DOHH2 (cell line): ENCODE measurements around the gene MYH8.

Source experiments
- EZH2phosphoT487 ChIP-seq: fragments of 200-600 bp; sonication (generic); IDR thresholded peaks from 2 replicates; pipeline ENCODE4 v1.6.1; 2017; ENCODE audit warnings: borderline replicate concordance, mild to moderate bottlenecking, antibody characterized with exemption, low read length, moderate library complexity, mixed read lengths
- TF ChIP-seq, protein P1 (sequence below): fragments of 200-600 bp; sonication (generic); IDR thresholded peaks from one replicate; pipeline ENCODE4 v1.5.1; 2014; ENCODE audit warnings: antibody characterized with exemption, mild to moderate bottlenecking, low read depth, low read length; ENCODE audit not compliant: poor library complexity, severe bottlenecking

DNA sequence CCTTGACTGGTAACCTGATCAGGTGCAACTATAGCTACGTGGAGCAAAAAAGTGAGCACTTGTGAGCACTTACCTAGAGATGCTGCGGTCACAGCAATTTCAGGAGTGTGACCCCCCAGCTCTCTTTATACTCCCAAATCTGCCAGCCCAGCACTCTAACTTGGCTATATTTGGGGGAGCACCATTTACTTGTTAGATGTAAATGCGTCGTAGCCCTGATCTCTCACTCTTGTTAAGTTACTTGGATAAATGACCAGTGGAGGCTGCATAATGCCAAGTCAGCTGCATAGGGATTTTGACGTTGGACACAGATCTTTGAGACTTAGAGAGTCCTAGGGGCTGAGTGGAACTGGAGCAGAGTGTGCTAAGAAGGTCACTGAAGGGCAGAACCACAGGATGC is 48.8 kb downstream of the MYH8 start, which contains the start of gene MYH13:
- TF ChIP-seq, protein P1, sequence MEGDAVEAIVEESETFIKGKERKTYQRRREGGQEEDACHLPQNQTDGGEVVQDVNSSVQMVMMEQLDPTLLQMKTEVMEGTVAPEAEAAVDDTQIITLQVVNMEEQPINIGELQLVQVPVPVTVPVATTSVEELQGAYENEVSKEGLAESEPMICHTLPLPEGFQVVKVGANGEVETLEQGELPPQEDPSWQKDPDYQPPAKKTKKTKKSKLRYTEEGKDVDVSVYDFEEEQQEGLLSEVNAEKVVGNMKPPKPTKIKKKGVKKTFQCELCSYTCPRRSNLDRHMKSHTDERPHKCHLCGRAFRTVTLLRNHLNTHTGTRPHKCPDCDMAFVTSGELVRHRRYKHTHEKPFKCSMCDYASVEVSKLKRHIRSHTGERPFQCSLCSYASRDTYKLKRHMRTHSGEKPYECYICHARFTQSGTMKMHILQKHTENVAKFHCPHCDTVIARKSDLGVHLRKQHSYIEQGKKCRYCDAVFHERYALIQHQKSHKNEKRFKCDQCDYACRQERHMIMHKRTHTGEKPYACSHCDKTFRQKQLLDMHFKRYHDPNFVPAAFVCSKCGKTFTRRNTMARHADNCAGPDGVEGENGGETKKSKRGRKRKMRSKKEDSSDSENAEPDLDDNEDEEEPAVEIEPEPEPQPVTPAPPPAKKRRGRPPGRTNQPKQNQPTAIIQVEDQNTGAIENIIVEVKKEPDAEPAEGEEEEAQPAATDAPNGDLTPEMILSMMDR: no peak
- no peak for TF ChIP-seq EZH2phosphoT487
